ENCODE measurements around the gene AJAP1.

The AJAP1 gene

DNA sequence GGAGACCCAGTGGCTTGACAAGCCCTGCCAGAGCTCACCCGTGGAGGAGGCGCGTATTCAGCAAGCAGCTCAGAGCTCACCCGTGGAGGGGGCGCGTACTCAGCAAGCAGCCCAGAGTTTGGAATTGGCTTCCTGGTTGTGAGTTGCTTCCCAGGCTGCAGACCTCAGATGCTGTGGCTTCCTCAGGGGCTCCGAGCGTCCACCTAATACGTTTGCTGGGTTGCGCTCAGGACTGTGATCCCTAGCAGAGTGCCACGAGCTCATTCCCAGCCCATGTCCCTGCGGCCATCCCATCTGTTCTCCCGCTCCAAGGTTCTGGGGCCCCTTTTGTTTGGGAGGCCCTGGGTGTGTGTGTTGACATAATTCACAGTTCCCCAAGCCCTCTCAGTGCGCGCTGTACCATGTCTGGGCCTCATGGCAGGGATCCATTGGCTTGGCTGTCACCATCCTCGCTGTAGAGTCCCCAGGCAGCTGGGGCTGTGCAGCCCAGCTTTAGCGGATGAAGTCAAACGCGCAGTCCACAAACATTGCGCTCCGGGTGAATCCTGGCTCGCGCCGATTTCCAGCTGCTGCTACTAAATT lies 3.6 kb downstream of the AJAP1 start:
- peak; percentile 25 for DNase-seq (ENCODE audit: low read depth)

GRCh38 chr1:4658643-4659628 lies 4.5 kb downstream of the AJAP1 start:
- peak; percentile 37 for DNase-seq (ENCODE audit: low read depth)

DNA sequence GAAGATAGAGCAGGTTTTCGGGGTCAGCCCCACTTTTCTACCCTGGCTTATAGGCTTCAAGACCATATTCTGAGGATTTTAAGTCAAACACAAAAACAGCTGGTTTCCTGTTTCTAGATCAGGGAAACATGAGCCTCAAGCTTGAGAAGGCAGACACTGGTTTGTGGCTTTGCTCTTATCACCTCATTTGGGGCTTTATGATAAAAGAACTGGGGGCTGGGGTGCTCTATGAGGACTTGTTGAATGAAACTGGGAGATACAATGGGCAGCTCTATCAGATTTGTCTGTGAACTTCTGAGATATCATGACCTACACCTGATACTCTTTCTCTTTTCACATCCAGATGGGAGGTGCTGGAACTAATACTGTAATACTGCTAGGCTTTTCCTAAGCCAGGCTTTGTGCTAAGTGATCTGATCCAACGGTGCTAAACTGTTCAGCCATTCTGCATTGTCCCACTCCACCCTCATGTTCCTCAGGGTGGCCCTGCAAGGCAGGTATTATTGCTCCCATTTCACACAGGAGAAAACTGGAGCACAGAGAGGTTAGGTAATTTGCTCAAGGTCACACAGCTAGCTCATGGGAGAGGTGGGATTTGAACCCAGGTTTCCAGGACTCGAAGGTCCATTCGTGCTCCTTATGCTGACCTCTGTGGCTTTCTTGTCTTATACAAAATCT lies 6.6 kb downstream of the AJAP1 start:
- no peak for DNase-seq (ENCODE audit: low read depth)

DNA sequence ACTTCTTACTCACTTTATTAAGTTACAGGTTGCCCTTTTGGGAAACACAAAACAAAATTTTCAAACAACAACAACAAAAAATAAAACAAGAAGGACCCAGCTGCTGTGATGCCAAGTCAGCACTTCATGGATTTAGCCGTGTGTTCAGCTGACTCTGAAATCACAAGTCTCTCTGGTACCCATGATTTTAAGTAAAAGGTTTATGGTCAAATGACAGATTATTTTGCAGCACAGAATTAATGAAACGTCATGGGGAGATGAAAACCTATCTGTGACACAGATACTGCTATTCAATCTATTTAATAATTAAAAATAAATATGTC lies 7.1 kb downstream of the AJAP1 start:
- DNase-seq (ENCODE audit: low read depth), result no peak

DNA sequence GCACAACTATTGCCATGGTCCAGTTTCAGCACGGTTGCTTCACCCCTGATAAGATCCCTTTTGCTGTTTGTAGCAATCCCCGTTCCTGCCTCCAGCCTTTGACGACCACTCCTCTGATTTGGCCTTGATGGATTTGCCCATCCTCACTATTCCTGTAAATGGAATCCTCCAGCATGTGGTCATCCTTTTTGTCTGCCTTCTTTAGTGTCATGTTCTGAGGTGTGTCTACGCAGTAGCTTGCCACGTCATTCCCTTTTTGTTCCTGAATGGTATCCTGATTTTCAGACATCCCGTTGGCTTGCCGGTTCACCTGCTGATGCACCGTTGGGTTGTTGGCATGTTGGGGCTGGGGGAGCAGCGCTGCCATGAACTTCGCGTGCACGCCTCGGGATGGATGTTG lies 7.8 kb downstream of the AJAP1 start:
- no peak for DNase-seq (ENCODE audit: low read depth)

GRCh38 chr1:4662723-4663122 lies 8.3 kb downstream of the AJAP1 start:
- DNase-seq (ENCODE audit: low read depth), result no peak

DNA sequence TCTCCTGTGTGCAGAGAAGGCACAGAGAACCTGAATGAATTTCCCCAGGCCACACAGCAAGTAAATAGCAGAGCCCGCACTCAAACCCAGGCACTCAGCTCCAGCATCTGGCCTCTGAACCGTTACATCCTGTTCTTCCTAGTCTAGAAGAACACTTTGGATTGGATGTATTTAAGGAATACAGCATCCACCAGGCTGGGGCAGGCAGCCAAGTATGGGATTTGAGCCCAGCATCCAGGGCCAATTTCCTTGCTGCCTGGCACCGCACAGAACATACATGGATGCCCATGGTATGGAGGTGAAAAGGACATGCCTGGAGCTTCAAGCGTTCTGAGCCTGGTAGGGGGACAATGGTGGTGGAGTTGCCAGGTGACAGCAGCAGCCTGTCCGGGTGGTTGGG lies 9.7 kb downstream of the AJAP1 start:
- DNase-seq (ENCODE audit: low read depth), result no peak

- peak; percentile 53 for DNase-seq (ENCODE audit: low read depth)
These were observed 10.2 kb downstream of the AJAP1 start for GRCh38 chr1:4664606-4665005.

DNA sequence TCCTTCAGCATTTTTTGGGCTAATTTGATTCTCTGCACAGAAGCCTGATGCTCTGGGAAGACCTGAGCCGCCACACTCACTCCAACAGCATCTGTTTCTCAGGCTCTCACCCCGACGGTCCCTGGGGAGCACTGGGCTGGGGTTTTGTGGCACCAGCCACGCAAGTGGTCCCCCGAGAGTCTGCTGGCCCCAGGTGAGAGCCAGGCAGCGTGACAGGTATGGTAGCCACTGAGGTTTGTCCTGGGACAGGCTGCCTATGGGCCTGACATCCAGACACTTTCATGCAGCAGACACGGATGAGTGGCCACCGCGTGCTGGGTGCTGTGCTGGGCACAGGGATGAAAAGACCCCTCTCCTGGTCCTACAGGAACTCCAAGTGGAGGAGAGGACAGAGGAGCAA lies 11.0 kb downstream of the AJAP1 start:
- no peak for DNase-seq (ENCODE audit: low read depth)

DNA sequence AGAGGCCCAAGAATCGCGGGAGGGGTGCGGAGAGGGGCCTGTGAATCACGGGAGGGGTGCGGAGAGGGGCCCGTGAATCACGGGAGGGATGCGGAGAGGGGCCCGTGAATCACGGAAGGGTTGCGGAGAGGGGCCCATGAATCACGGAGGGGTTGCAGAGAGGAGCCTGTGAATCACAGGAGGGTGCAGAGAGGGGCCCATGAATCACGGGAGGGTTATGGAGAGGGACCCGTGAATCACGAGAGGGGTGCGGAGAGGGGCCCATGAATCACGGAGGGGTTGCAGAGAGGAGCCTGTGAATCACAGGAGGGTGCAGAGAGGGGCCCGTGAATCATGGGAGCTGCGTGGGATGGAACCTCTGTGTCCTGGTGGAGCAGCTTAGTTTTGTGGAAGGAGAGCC lies 12.3 kb downstream of the AJAP1 start:
- peak; percentile 83 for DNase-seq (ENCODE audit: low read depth)

DNA sequence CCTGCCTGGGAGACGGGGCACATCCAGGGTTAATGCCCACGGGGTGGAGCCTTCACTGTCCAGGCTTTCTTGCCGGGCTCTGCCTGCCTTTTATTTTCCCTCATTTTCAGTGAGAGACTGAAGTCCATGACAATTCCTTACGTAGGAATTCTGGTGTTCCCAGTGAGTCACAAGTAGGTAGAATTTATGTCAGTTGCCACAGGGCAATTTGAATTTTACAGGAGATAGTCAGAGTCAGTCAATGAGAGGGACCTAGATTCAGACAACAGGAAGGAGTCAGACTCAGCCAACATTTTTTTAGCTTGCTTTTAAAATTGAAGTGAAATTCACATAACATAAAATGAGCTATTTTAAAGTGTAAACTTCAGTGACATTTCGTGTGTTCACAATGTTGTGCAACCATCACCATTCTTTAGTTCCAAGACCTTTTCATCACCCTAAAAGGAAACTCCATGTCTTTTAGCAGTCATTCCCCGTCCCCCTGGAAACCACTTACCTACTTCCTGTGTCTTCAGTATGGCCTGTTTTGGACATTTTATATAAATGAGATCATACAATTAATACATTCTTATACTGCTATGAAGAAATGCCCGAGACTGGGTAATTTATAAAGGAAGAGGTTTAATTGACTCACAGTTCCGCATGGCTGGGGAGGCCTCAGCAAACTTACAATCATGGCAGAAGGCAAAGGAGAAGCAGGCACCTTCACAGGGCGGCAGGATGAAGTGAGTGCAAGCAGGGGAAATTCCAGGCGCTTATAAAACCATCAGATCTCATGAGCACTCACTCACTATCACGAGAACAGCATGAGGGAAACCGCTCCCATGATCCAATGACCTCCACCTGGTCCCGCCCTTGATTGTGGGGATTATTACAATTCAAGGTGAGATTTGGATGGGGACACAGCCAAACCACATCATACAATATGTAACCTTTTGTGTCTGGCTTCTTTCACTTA lies 14.6 kb downstream of the AJAP1 start:
- peak; percentile 97 for DNase-seq (ENCODE audit: low read depth)

GRCh38 chr1:4670265-4670664 lies 15.9 kb downstream of the AJAP1 start:
- no peak for DNase-seq (ENCODE audit: low read depth)

- no peak for DNase-seq (ENCODE audit: low read depth)
These were observed 17.4 kb downstream of the AJAP1 start for GRCh38 chr1:4671828-4672227.

- DNase-seq (ENCODE audit: low read depth), result no peak
These were observed 19.1 kb downstream of the AJAP1 start for GRCh38 chr1:4673494-4673893.

DNA sequence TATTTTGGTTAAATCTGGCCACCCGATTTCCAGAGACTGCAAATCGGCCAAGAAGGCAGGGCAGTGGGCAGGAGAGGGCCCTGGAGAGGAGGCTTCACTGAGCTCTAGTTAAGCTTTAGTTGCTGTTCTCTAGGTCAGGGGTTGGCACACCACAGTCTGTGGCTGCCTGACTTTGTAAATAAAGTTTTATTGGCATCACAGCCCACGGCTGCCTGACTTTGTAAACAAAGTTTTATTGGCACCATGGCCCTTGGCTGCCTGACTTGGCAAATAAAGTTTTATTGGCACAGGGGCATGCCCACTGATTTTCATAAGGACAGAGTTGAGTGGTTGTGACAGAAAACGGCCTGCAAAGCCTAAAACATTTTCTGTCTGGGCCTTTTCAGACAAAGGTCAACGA lies 19.7 kb downstream of the AJAP1 start:
- DNase-seq (ENCODE audit: low read depth), result no peak

- no peak for DNase-seq (ENCODE audit: low read depth)
These were observed 20.3 kb downstream of the AJAP1 start for GRCh38 chr1:4674676-4675075.

DNA sequence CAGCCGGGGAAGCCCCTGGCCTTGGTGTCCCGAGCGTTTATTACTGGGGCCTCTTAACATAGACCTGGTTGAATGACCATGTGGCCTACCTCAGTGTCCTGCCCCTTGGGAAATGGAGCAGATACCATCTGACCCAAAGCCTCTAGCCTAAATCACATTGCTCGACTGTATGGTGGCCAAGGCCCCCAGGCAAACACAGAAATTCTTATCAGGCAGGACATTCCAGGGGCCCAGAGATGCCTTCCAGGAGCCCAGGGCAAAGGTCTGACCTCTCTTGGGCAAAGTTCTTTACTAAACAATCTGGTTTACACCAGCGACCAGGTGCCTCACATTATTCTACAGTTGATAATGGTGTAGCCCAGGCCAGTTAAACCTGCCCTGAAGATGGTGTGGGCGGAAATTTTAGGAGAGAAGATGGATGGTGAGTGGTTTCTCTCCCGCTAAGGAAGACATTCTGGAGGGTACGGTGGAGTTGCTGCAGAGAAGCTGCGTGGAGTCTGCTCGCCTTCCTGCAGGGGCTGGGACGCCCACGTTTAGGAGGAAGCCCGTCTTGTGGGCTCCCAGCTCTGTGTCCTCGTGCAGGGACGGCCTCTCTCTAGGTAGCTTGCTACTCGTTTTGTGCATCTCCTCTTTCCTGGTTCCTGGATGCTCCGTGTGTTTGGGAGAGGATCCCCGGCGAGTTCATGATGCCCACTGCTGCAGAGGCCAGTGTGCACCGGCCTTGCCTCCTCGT lies 21.2 kb downstream of the AJAP1 start:
- DNase-seq (ENCODE audit: low read depth), result no peak

GRCh38 chr1:4676253-4676652 lies 21.8 kb downstream of the AJAP1 start:
- no peak for DNase-seq (ENCODE audit: low read depth)

DNA sequence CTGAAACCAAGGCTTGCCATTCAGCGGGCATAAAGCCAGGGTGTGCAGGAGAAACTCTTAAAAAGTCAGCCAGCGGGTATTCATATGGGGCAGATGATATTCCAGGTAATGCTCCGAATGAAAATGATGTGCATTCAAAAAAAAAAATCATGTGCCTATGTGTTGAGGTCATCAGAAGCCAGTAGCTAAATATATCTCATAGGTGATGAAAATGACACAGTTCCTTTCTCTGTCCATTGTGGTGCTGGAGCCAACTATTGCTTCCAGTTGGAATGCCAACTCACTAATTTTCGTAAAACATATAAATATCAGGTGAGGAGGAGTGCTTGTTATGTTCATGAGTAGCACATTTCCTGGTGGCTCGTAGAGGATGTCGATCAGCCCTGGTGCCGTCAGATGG lies 23.2 kb downstream of the AJAP1 start:
- no peak for DNase-seq (ENCODE audit: low read depth)

DNA sequence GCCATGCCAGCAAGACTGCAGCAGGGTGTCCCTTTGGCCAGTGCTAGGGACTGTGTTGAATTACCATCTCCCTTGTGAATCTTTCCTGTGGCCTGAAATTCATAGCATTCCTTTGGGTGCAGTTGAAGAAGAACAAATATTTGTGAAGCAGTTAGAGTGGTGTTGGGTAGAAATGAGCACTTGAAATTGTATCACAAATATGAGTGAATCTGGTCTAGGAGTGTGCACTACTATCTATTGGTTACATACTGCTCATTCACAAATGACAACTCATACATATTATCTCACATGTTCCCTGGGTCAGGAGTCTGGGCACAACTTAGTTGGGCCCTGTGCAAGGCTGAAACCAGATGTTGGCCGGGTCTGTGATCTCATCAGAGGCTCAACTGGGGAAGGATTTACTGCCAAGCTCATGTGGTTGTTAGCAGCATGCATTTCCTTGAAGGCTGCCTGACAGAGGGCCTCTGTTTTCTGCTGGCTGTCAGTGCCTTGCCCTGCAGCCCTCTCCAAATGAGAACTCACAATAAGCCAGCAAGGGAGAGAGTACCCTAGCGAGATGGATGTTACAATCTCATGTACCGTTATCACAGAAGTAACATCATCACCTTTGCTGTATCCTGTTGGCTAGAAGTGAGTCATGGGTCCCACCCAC lies 23.8 kb downstream of the AJAP1 start:
- peak; percentile 66 for DNase-seq (ENCODE audit: low read depth)

- DNase-seq (ENCODE audit: low read depth), result no peak
These were observed 26.6 kb downstream of the AJAP1 start for GRCh38 chr1:4681026-4681425.
